Glutamatergic neuron (in vitro differentiated cells): ENCODE results near the gene SFMBT2. TPM values are rescaled to one million over a fixed set of nuclear protein-coding genes. Genes with fewer than 3 reads are reported as not detected.
"Not testable (repeated sequence)": the region's sequence is repeated elsewhere in the genome, so short reads cannot be mapped to it uniquely, and the experiment has no call there.

Experiments used
- DNase-seq: peaks from one replicate; pipeline ENCODE4 v3.0.0; 2022
- H3K27ac Mint-ChIP-seq: one replicate; pipeline ENCODE4 v1.8.0; 2020; ENCODE audit warnings: mild to moderate bottlenecking, mixed read lengths, inconsistent platforms; ENCODE audit not compliant: unreplicated experiment
- H3K27me3 Mint-ChIP-seq: one replicate; pipeline ENCODE4 v1.8.0; 2020; ENCODE audit warnings: mild to moderate bottlenecking, moderate library complexity, mixed read lengths, inconsistent platforms; ENCODE audit not compliant: unreplicated experiment
- H3K36me3 Mint-ChIP-seq: one replicate; pipeline ENCODE4 v1.8.0; 2020; ENCODE audit warnings: mild to moderate bottlenecking, mixed read lengths, inconsistent platforms; ENCODE audit not compliant: unreplicated experiment
- H3K4me1 Mint-ChIP-seq: one replicate; pipeline ENCODE4 v1.8.0; 2020; ENCODE audit warnings: mild to moderate bottlenecking, low read depth, mixed read lengths, inconsistent platforms; ENCODE audit not compliant: unreplicated experiment
- H3K4me3 Mint-ChIP-seq: one replicate; pipeline ENCODE4 v1.8.0; 2020; ENCODE audit warnings: mild to moderate bottlenecking, mixed read lengths, inconsistent platforms; ENCODE audit not compliant: unreplicated experiment
- H3K9me3 Mint-ChIP-seq: one replicate; pipeline ENCODE4 v1.8.0; 2020; ENCODE audit warnings: mild to moderate bottlenecking, moderate library complexity, mixed read lengths, inconsistent platforms; ENCODE audit not compliant: unreplicated experiment
- total RNA-seq: library from RNA; stranded (reverse); fragmentation: NEBNext Ultra II Directional; extraction: Animal tissue kit (Norgen Biotek cat#: 25700); gene quantifications from one replicate; pipeline ENCODE4 v1.2.1, GENCODE V29; 2021; ENCODE audit not compliant: unreplicated experiment
- TF ChIP-seq, protein P1 (sequence below): fragments of 200-600 bp; sonication (generic); IDR thresholded peaks from one replicate; pipeline ENCODE4 v1.5.0; 2021; ENCODE audit not compliant: partially characterized antibody, unreplicated experiment

Gene SFMBT2
- total RNA-seq, 1 donor from 2014 or later = 9.1 TPM

DNA sequence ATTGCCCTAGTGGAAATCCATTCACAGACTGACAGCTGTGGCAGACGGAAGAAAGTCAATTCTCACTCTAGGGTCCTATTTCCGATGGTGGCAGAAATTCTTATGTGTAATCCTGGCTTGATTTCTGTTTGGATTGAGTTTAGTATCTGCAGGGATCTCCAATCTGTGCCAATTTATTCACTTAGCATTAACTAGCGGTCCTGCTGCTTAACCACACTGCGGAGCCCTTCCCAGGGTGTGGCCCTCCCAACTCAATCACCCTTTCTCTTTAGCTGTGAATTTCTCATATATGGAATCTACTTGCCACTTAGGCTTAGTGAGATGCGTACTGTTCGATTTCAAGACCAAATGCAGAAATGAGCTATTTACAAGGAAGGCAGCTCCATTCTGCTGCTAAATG is 215.7 kb downstream of the SFMBT2 start:
- Mint-ChIP-seq H3K4me1 (no peaks in the 10 kb centered on the region), H3K27ac (no peak overlapping the region), H3K4me3 (no peak overlapping the region), H3K9me3 (no peaks in the 10 kb centered on the region), H3K27me3 (no peaks in the 10 kb centered on the region), H3K36me3 (peaks cover 27% of the 10 kb centered on the region)
- DNase-seq = no peak
- TF ChIP-seq, protein P1, sequence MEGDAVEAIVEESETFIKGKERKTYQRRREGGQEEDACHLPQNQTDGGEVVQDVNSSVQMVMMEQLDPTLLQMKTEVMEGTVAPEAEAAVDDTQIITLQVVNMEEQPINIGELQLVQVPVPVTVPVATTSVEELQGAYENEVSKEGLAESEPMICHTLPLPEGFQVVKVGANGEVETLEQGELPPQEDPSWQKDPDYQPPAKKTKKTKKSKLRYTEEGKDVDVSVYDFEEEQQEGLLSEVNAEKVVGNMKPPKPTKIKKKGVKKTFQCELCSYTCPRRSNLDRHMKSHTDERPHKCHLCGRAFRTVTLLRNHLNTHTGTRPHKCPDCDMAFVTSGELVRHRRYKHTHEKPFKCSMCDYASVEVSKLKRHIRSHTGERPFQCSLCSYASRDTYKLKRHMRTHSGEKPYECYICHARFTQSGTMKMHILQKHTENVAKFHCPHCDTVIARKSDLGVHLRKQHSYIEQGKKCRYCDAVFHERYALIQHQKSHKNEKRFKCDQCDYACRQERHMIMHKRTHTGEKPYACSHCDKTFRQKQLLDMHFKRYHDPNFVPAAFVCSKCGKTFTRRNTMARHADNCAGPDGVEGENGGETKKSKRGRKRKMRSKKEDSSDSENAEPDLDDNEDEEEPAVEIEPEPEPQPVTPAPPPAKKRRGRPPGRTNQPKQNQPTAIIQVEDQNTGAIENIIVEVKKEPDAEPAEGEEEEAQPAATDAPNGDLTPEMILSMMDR = no peak

DNA sequence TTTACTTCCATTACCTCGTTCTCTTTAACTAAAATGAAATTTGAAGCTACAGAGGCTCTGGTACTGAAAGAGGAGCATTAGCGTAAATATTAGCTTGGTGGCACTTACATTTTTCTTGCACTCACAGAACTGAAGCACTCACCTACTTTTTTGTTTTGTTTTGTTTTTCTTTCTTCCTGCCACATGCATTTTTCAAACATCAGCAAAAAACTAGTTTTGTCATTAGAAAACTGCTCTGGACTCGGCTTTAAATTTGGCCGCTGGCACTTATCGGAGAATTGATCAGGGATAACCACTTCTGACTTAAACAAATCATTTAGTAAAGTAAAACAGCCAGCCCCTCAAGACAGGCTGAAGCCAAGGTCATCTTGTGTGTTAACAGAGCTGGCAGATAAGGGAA is 216.3 kb downstream of the SFMBT2 start:
- TF ChIP-seq, protein P1 = no peak
- Mint-ChIP-seq H3K27ac (no peak overlapping the region), H3K4me3 (no peak overlapping the region), H3K9me3 (no peaks in the 10 kb centered on the region), H3K4me1 (no peaks in the 10 kb centered on the region), H3K27me3 (no peaks in the 10 kb centered on the region), H3K36me3 (peaks cover 27% of the 10 kb centered on the region)
- no peak for DNase-seq

DNA sequence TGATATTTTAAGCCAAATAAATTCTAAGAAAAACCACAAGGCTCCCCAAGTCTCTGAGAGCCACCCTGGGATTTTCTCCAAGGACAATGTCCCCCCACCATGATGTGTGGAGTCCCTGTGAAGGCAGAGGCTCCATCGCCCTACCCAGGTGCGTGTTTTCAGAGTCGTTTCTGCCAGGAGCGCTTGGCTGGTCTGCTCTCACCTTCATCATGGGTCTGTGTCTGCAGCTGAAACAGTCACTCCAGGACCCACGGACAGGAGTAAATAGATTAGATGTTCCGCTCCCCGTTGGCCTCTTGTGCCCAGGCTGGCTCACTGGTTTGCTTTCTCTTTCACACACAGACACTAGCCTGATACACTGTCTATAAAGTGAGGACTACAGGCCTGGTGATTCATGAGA is 217.5 kb downstream of the SFMBT2 start:
- Mint-ChIP-seq H3K9me3 (no peaks in the 10 kb centered on the region), H3K4me1 (no peaks in the 10 kb centered on the region), H3K36me3 (peaks cover 27% of the 10 kb centered on the region), H3K27ac (no peak overlapping the region), H3K4me3 (no peak overlapping the region), H3K27me3 (no peaks in the 10 kb centered on the region)
- DNase-seq = no peak
- TF ChIP-seq, protein P1 = no peak

DNA sequence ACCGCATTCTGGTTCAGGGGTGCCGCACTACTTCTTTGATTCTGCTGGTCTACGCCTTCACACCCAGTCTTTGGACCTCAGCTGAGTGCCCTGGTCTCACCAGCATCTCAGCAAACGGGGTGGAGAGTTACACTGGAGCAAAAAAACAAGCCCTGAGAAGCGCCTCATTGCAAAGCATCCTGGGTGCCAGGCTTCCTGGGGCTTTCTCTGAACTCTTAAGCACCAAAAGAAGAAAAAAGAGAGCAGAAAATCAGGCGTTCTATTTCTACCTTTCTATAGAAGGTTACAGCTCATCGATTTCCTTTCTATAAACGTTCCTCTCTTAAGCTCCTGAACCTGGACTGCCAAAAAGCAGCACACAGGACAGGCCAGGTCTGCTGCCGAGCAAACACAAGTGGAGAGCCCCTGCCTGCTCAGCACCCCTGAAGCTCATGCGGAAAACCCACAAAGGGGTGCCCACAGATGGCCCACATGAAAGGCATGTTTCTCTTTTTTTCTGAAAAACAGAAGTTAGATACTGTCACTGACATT is 217.9 kb downstream of the SFMBT2 start:
- TF ChIP-seq, protein P1 = no peak
- H3K27me3 Mint-ChIP-seq = no peaks in the 10 kb centered on the region
- no peaks in the 10 kb centered on the region for H3K4me1 Mint-ChIP-seq
- H3K4me3 Mint-ChIP-seq = no peak overlapping the region
- H3K36me3 Mint-ChIP-seq = peaks cover 27% of the 10 kb centered on the region
- no peak for DNase-seq
- H3K27ac Mint-ChIP-seq = no peak overlapping the region
- H3K9me3 Mint-ChIP-seq = no peaks in the 10 kb centered on the region

DNA sequence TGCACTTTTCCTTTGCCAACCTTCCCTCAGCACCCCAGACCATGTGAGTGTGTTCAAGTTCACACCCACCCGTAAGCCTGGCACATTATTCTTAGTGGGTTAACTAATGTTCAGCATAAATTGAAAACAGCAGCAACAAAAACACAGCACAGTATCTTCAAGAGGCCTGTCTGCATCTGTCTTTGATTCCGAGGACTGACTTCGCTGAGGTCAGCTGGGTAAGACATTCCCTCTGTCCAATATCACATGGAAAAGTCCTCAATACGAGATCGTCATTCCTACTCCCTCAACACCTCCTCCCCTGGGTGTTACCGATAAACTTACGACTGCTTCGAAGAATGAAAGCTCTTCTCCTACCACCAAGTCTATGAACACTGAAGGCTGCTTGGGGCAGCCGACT is 218.8 kb downstream of the SFMBT2 start:
- DNase-seq = no peak
- TF ChIP-seq, protein P1 = no peak
- no peaks in the 10 kb centered on the region for H3K27me3 Mint-ChIP-seq
- H3K36me3 Mint-ChIP-seq = peaks cover 27% of the 10 kb centered on the region
- no peak overlapping the region for H3K4me3 Mint-ChIP-seq
- no peaks in the 10 kb centered on the region for H3K4me1 Mint-ChIP-seq
- no peaks in the 10 kb centered on the region for H3K9me3 Mint-ChIP-seq
- no peak overlapping the region for H3K27ac Mint-ChIP-seq

DNA sequence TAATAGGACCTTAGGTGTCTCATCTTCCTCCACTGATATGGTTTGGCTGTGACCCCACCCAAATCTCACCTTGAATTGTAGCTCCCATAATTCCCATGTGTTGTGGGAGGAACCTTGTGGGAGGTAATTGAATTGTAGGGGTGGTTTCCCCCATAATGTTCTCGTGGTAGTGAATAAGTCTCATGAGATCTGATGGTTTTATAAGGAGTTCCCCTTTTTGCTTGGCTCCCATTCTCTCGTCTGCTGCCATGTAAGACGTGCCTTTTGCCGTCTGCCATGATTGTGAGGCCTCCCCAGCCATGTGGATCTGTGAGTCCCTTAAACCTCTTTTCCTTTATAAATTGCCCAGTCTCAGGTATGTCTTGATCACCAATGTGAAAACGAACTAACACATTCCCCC is 220.1 kb downstream of the SFMBT2 start:
- not testable (repeated sequence) for H3K27me3 Mint-ChIP-seq, H3K4me1 Mint-ChIP-seq, H3K9me3 Mint-ChIP-seq, H3K27ac Mint-ChIP-seq, H3K4me3 Mint-ChIP-seq, DNase-seq
- peaks cover 20% of the 10 kb centered on the region for H3K36me3 Mint-ChIP-seq
